HL-60 (cell line): ENCODE results near the gene MUC6.

Experiments
- CTCF ChIP-seq: IDR thresholded peaks from one replicate; pipeline ENCODE4 v1.5.1; 2011; ENCODE audit warnings: low read length, control low read depth, inconsistent platforms; ENCODE audit not compliant: insufficient read depth
- POLR2AphosphoS5 ChIP-seq: IDR thresholded peaks from 2 replicates; pipeline ENCODE4 v1.6.1; 2012; ENCODE audit warnings: low read depth

DNA sequence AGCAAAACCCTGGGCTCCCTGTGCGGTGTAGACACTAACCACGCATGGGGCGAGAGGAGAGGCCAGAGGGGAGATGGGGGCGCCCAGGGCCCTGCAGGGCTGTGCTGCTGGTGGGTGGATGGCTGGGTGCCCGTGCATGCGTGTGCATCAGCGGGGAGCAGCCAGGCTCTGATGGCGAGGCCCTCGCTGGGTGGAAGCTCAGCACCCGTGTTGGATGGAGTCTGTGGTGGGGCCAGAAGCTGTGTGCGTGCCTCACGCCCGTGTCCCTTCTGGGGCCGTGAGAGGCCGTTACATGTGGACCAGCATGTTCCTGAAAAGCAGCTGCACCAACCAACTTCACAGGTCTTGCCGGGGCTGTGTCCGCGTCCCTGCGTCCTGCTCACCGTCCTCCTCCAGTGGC, 33.4 kb downstream of the MUC6 start:
- TF ChIP-seq POLR2AphosphoS5 = no peak
- no peak for TF ChIP-seq CTCF
